Fibroblast of skin of scalp (primary cell): Measurements from ENCODE around the gene NANOS2.

ENCODE experiments used
- DNase-seq: peaks from one replicate; pipeline ENCODE4 v3.0.0-alpha.2; 2013

Gene NANOS2

DNA sequence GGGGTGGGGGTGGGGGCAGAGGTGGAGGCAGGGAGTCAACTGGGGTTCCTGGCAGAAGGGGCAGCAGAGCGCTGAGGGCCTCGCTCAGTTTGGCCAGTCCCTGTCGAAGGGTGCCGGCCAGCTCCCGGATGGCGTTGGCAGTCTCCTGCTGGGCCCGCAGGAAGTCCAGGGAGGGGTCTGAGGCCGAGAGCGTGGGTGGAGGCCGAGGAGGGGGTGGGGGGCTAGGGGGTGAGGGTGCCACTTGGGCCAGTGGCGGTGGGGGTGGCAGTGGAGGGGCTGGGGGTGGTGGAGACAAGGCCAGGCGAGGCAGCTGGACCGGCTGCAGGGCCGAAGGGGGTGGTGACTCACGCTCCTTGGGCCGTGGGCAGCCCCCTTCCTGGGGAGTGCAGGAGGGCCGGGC is 23.7 kb downstream of the NANOS2 start:
- no peak for DNase-seq

DNA sequence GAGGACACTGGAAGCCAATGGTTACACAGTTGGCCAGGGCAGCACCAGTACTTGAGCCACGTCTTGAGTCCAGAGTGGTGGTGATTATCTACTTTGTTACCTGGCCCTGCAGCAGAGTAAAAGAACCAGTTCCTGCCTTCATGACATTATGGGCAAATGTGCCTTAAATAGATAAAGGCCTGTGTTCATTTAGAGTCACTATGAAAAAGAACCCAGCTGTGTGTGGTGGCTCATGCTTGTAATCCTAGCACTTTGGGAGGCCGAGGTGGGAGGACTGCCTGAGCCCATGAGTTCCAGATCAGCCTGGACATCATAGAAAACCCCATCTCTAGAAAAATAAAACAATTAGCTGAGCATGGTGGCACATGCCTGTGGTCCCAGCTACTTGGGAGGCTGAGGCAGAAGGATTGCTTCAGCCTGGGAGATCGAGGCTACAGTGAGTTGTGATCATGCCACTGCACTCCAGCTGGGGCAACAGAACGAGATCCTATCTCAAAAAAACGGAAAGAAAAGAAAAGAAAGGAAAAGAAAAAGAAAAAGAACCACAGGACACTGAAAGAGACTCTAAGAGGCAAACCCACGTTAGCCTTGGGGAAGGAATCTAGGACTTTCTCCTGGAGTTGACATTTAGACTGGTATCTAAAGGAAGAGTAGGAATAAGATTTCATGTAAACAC is 25.2 kb downstream of the NANOS2 start:
- DNase-seq: no peak

DNA sequence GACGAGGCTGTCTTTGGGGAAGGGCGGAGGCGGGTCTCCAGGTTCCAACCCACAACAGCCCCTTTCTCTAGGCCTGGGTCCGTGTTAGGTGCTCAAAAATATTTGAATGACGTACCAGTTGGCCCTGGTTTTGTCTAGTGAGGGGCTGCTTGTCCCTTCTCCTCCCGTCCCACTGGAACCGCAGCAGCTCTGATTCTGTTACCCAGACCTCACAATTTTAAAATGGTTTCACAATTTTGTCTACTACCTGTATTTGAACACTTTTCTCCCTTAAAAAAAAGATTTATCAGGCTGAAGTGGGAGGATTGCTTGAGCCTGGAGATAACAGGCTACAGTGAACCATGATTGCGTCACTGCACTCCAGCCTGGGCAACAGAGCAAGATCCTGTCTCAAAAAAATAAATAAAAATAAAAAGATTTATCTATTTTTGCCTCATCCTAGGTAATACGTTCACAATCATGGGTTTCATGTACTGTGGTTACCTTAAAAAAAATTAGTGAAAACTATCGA is 27.3 kb downstream of the NANOS2 start:
- DNase-seq: no peak

GRCh38 chr19:45886427-45887199 is 28.0 kb downstream of the NANOS2 start:
- DNase-seq: peak; percentile 94

- DNase-seq: peak; percentile 93
Observed at GRCh38 chr19:45885556-45886426, 28.8 kb downstream of the NANOS2 start, which contains the start of gene IRF2BP1. Gene IRF2BP1 (minus strand): TSS chr19:45886141. CDS start chr19:45885774, 367 bp downstream.

DNA sequence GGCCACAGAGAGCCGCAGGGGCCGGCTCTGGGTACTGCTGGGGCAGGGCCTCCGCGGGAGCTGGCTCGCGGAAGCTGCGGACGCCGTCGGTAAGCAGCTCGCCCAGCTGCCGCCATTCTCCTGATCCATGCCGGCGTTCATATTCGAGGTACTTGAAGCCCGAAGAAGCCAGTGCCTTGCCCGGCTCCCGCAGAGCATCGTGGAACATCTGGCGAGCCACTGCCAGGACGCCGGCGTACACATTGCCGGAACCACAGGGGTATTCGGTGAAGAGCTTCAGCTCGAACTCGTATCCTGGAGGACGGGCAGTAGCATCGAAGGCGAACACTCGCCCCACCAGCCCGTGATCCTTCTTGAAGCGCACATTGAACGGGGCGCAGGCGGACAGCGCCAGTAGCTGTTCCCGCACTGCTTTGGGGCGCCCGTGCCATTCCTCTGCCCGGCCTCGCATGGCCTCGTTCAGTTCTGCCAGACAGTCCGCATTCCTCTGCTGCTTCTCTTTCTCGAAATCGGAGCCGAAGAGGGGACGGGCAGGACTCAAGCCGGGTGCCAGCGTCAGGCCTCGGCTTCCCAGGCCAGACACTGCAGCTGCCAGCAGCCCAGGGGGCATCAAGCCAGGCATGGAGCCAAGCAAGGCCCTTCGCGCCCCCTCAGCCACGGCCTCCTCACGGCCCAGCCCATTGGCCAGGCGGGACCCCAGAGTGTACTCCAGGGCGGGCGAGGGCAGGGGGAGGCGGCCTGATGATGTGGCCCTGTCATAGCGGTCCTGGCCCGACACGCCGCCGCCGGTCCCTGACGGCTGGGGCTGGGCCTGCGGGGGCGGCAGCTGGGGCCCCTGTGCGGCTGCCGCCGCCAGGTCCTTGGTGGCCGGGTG is 29.7 kb downstream of the NANOS2 start:
- no peak for DNase-seq

GRCh38 chr19:45883881-45884681 is 30.5 kb downstream of the NANOS2 start:
- DNase-seq: no peak

DNA sequence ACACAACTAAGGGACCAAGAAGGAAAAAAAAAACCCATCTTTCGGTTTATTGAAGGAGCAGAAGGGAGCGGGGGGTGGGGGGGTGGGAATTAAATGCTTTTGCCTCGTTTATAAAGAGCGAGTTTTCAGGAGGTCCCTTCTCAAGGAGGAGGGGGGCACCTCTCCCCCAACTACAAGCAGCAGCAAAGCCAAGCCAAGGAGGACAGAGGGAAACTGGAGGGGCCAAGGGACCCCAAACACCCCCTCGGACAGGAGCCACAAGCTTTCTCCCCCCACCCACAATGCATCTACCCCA is 31.0 kb downstream of the NANOS2 start:
- DNase-seq: no peak

GRCh38 chr19:45882652-45883585 is 31.7 kb downstream of the NANOS2 start:
- DNase-seq: peak; percentile 86

- no peak for DNase-seq
Observed at GRCh38 chr19:45881909-45882528, 32.6 kb downstream of the NANOS2 start.

DNA sequence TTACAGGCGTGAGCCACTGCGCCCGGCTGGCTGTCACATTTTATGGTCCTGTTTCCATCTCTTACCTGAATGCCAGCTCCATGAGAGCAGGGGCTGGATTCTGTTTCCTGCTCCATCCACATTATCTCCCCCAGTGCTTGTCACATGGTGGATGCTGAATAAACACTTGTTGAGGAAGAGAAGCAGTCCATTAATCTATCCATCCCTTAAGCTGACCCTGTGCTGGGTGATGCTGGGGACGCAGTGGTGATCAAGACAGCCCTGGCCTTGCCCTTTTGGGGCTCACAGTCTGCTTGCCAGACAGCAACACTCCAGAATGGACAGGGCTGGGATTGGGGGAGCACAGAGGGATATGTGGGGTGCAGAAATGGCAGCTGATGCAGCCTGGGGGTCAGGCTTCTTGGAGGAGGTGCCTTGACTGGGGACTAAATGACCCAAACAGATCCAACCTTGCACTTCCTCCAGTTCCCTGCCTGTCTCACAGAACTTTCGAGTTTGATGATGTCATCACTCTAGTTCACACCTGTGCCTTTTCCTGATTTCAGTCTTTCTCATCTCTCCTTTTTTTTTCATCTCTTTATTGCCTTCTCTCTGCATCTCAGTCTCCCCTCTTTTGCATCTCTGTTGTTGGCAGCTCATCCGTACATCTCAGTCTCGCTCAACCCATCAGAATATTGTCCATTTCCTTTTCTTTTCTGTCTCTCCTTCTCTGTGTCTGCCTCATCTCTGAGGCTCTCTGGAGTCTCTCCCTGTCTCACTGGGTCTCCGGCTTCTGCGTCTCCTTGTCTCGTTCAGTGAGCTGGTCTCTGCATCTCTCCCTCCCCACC is 33.3 kb downstream of the NANOS2 start:
- DNase-seq: no peak

GRCh38 chr19:45879971-45880370 is 34.6 kb downstream of the NANOS2 start:
- DNase-seq: no peak

DNA sequence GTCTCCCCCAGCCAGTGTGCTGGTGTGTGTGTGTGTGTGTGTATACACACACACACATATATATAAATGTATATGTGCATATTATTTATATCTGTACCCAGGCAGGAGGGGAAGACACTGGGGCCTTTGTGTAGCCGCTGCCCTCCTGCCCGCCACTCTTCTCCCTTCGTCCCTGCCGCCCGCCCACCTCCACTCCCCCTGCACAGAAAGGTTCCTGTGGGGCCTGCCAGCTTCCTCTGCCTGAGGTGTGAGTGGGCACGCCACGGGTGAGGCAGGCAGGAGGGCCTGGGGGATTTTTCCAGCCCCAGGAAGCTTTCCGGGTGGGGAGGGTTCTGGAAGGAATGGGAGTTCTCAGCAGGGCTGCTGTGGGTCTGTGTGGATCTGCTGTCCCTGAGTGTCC is 35.5 kb downstream of the NANOS2 start:
- DNase-seq: no peak

DNA sequence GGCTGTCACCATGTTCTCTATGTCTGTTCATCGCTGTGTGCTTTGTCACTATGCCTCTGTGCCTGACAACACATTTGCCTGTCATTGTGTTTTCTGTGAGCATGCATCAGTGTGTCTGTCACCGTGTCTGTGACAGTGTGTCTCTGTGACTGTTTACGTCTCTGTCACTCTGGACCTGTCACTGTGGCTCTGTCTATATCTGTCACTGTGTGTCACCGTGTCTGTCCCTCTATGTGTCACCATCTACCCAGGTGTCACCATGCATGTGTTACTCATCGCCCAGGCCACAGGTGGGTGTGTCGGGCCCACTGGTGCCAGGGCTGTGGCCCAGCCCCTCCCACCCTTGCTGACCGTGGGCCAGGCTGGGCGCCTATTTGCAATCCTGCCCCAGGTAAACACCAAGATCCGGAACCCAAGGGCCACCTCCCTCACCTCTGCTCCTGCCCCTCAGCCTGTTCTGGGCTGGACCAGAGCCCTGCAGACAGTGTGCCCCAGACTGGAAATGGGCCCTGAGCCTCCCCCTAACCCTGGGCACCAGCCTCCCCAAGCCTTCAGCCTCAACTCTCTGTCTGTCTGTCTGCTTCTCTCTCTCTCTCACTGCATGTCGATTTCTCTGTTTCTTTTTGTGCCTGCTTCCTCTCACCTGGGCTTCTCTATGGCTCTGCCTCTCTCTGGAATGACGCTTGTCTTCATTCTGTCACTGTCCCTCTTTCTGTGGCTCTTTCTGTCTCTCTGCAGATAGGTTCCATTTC is 36.4 kb downstream of the NANOS2 start:
- DNase-seq: no peak

DNA sequence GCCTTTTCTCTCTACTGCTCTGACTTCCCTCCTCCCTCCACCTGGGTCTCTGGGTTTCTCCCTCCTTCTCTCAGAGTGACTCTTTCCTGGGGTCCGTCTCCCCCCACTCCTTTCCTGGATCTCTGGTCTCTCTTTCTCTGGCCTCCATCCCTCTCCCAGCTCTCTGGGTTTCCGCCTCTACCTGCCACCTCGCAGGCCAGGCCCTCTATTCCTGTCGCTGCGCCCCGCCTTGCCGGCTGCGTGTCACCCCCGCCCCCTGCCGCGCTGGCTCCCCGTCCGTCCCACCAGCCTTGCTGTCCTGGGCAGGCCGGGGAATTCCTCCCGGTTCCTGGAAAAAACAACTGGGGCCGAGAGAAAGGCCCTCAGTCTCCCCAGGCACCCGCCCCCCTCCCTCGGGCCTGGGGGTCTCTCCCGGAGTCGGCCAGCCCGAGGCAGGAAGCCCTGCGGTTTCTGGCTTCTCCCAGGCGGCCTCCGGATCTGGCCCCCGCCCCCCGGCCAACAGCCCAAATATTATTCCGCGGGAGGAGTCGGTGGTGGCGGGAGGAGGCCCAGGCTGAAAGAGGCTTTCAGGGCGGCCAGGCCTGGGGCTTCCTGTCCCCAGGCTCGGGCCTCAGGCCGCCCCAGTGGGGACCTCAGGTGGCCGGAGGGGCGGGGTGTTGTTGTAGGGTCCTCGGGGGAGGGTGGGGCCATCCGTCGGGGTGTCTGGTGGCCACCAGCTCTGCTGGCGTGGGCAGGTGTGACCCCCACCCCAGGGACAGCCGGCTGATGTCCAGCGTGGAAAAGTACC is 38.0 kb downstream of the NANOS2 start:
- DNase-seq: peak; percentile 75

DNA sequence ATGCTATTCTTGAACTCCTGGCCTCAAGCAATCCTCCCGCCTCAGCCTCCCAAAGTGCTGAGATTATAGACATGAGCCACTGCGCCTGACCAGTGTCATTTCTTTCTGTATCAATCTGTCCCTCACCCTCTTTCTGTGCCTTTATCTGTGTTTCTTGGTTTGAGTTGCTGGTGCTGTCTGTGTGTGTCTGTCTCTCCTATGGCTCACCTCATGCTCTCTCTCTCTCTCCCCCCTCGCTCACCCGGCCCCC is 38.5 kb downstream of the NANOS2 start:
- no peak for DNase-seq

DNA sequence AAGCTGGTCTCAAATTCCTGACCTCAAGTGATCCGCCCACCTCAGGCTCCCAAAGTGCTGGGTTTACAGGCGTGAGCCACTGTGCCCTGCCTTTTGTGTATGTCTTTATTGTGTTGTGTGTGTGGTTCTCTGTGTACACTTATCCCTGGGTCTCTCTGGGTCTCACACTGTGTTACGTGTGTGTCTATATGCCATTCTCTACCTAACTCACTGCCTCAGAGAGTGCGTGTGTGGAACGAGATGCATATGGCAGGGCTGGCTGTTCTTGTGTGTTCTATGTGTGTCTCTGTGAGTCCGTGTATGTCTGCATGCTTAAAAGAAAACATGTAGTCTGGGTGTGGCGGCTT is 40.0 kb downstream of the NANOS2 start:
- no peak for DNase-seq
